SK-N-SH (cell line): ENCODE measurements around the gene TRAF1. TPM values are rescaled to one million over a fixed set of nuclear protein-coding genes. Genes with fewer than 3 reads are reported as not detected.

ENCODE experiments used
- CTCF ChIA-PET: fragments of 300-600, 350-600 bp; formaldehyde crosslinking; extraction: SDS; loops from one replicate; lab custom pipeline; 2021; lab: Yijun Ruan, JAX
- POLR2A ChIA-PET: fragments of 350-600 bp; sonication (Branson Sonifier 250); formaldehyde crosslinking; extraction: SDS; loops from one replicate; lab custom pipeline; 2020; ENCODE audit warnings: antibody characterized with exemption, inconsistent platforms; lab: Yijun Ruan, JAX
- DNase-seq: peaks from one replicate; pipeline ENCODE4 v3.0.0; 2012
- H2AFZ ChIP-seq: fragments of 200-600 bp; sonication (generic); 2 replicates; pipeline ENCODE4 v1.8.1; 2016; ENCODE audit warnings: antibody characterized with exemption, mild to moderate bottlenecking, low read depth
- H3F3A ChIP-seq: fragments of 200-600 bp; sonication (generic); replicated peaks from 2 replicates; pipeline ENCODE3; 2016; ENCODE audit warnings: antibody characterized with exemption, mild to moderate bottlenecking; ENCODE audit not compliant: insufficient read depth
- H3K27ac ChIP-seq, 2 experiments: fragments of 200-500 bp in 1 of 2; fragments of 200-600 bp in 1 of 2; sonication (Bioruptor generic) in 1 of 2; sonication (generic), shearing (Covaris generic) in 1 of 2; 2 replicates each; pipeline versions ENCODE4 v1.5.1 to v1.6.1; 2014 to 2016; ENCODE audit warnings: low read depth in 2 of 2, inconsistent platforms in 1 of 2, low read length in 1 of 2, mild to moderate bottlenecking in 1 of 2, mixed read lengths in 1 of 2
- H3K27me3 ChIP-seq: fragments of 200-600 bp; sonication (generic), shearing (Covaris generic); 2 replicates; pipeline ENCODE4 v1.6.1; 2016; ENCODE audit warnings: mixed run types; ENCODE audit not compliant: insufficient read depth
- H3K36me3 ChIP-seq, 2 experiments: fragments of 200-500 bp in 1 of 2; fragments of 200-600 bp in 1 of 2; sonication (Bioruptor generic) in 1 of 2; sonication (generic) in 1 of 2; replicated peaks in 1 of 2; 2 replicates each; pipeline versions ENCODE3 to v1.5.1; 2014 to 2016; ENCODE audit warnings: low read length in 1 of 2, mild to moderate bottlenecking in 1 of 2; ENCODE audit not compliant: insufficient read depth in 2 of 2, control insufficient read depth in 1 of 2
- H3K4me1 ChIP-seq, 2 experiments: fragments of 200-500 bp in 1 of 2; fragments of 200-600 bp in 1 of 2; sonication (Bioruptor generic) in 1 of 2; sonication (generic), shearing (Covaris generic) in 1 of 2; 2 replicates each; pipeline versions ENCODE4 v1.5.1 to v1.6.1; 2014 to 2016; ENCODE audit warnings: low read depth in 1 of 2, low read length in 1 of 2, mixed run types in 1 of 2; ENCODE audit not compliant: insufficient read depth in 2 of 2, control insufficient read depth in 1 of 2
- H3K4me2 ChIP-seq: fragments of 200-600 bp; sonication (generic), shearing (Covaris generic); 2 replicates; pipeline ENCODE4 v1.6.1; 2017; ENCODE audit warnings: mixed run types
- H3K4me3 ChIP-seq, 2 experiments: fragments of 200-500 bp in 1 of 2; fragments of 200-600 bp in 1 of 2; sonication (Bioruptor generic) in 1 of 2; sonication (generic), shearing (Covaris generic) in 1 of 2; 2 replicates each; pipeline versions ENCODE4 v1.5.1 to v1.8.1; 2014 to 2016; ENCODE audit warnings: low read depth in 2 of 2, inconsistent platforms in 1 of 2, low read length in 1 of 2, mild to moderate bottlenecking in 1 of 2, mixed read lengths in 1 of 2, moderate library complexity in 1 of 2
- H3K79me2 ChIP-seq: fragments of 200-600 bp; sonication (generic); 2 replicates; pipeline ENCODE4 v1.8.1; 2017; ENCODE audit warnings: mild to moderate bottlenecking; ENCODE audit not compliant: insufficient read depth
- H3K9ac ChIP-seq: fragments of 200-600 bp; sonication (generic); 2 replicates; pipeline ENCODE4 v1.6.1; 2017; ENCODE audit warnings: mixed run types
- H3K9me2 ChIP-seq: fragments of 200-600 bp; sonication (generic); 2 replicates; pipeline ENCODE4 v1.6.1; 2017; ENCODE audit warnings: mixed run types
- H3K9me3 ChIP-seq: fragments of 200-600 bp; sonication (generic); 2 replicates; pipeline ENCODE4 v1.6.1; 2017; ENCODE audit warnings: mixed run types, mild to moderate bottlenecking, moderate library complexity
- H4K20me1 ChIP-seq: fragments of 200-600 bp; sonication (generic); 2 replicates; pipeline ENCODE4 v1.6.1; 2017; ENCODE audit warnings: mild to moderate bottlenecking, mixed run types; ENCODE audit not compliant: insufficient read depth
- EP300 ChIP-seq, 2 experiments: IDR thresholded peaks; 2 replicates each; pipeline versions ENCODE4 v1.4.0 to v1.6.1; 2012; ENCODE audit warnings: borderline replicate concordance in 1 of 2, low read depth in 1 of 2, low read length in 1 of 2
- FOXJ3 ChIP-seq: sonication (generic); formaldehyde crosslinking; IDR thresholded peaks from 2 replicates; pipeline ENCODE4 v1.5.1; 2020; ENCODE audit warnings: mild to moderate bottlenecking, missing genetic modification reagents
- FOXM1 ChIP-seq: IDR thresholded peaks from 2 replicates; pipeline ENCODE4 v1.4.0; 2012; ENCODE audit warnings: low read depth, mild to moderate bottlenecking
- GATA2 ChIP-seq: sonication (generic); formaldehyde crosslinking; IDR thresholded peaks from 2 replicates; pipeline ENCODE4 v1.5.0; 2020; ENCODE audit warnings: mild to moderate bottlenecking, missing genetic modification reagents
- PBX3 ChIP-seq: IDR thresholded peaks from 2 replicates; pipeline ENCODE4; 2012
- RCOR1 ChIP-seq: fragments of 150-350 bp; IDR thresholded peaks from 2 replicates; pipeline ENCODE4 v1.6.1; 2017; ENCODE audit warnings: antibody characterized with exemption, low read length
- REST ChIP-seq: IDR thresholded peaks from 2 replicates; pipeline ENCODE4 v1.6.1; 2012; ENCODE audit warnings: mild to moderate bottlenecking, low read depth, low read length, moderate library complexity
- TAF1 ChIP-seq: IDR thresholded peaks from 2 replicates; pipeline ENCODE4 v1.6.1; 2012; ENCODE audit warnings: low read depth, mild to moderate bottlenecking, low read length, moderate library complexity, borderline replicate concordance
- TCF12 ChIP-seq: IDR thresholded peaks from 2 replicates; pipeline ENCODE4 v1.4.0; 2012
- TEAD4 ChIP-seq: IDR thresholded peaks from 2 replicates; pipeline ENCODE4 v1.4.0; 2012; ENCODE audit warnings: mild to moderate bottlenecking, borderline replicate concordance; ENCODE audit not compliant: insufficient read depth
- YY1 ChIP-seq: IDR thresholded peaks from 2 replicates; pipeline ENCODE4 v1.4.0; 2012; ENCODE audit warnings: low read depth, mild to moderate bottlenecking
- WGBS: methylation state at CpG from one replicate; pipeline ENCODE4 v1.1.6; 2017; ENCODE audit warnings: low lambda C conversion rate; 5-methylcytosine and 5-hydroxymethylcytosine counted together
- polyA plus RNA-seq, 3 experiments: library from polyadenylated mRNA; depleted of rRNA; stranded (reverse); fragments of >200 nt; gene quantifications; 2 replicates each; pipeline ENCODE4 v1.2.3, GENCODE V29; 2012

Gene TRAF1
- polyA plus RNA-seq, 1 of the 3 experiments (the other 2 are of a cell fraction) = 1.2 TPM

- Histone ChIP-seq H3K27me3 (no peaks in the 10 kb centered on the region), H3K9me3 (no peaks in the 10 kb centered on the region), H4K20me1 (no peaks in the 10 kb centered on the region), H3K9me2 (no peaks in the 10 kb centered on the region), H3K4me2 (no peak overlapping the region), H2AFZ (no peak overlapping the region), H3K27ac (peak overlapping the region in 1 of 2 experiments; percentile 92; a peak in 2 of 4 replicates), H3F3A (peaks cover 5% of the 10 kb centered on the region), H3K79me2 (no peaks in the 10 kb centered on the region), H3K36me3 (no peaks in the 10 kb centered on the region), H3K4me3 (no peak overlapping the region), H3K9ac (no peak overlapping the region), H3K4me1 (peaks cover 25 to 70% of the 10 kb centered on the region in 2 experiments; a peak in 3 of 4 replicates)
- ChIA-PET CTCF (interaction anchor here (0.8 to 1.4 kb wide), 8 partner anchors 9 to 400 kb away, joined by 3 to 6 read pairs (median 3); no protein-coding TSS in a partner anchor), POLR2A (interaction anchor here (1.4 kb wide), 1 partner anchor 16 kb away, joined by 10 read pairs; no protein-coding TSS in a partner anchor)
- 89% methylated on average over 6 of the region's 6 CpGs for WGBS
- DNase-seq = peak; percentile 47
- TF ChIP-seq FOXJ3 (CRISPR knock-in tag) (0 out of 2 replicates have a peak, but pooled peaks have one; percentile 49), EP300 (IDR thresholded peaks at IDR 0.05; ENCODE audit: borderline replicate concordance in 1 of 2, low read depth in 1 of 2, low read length in 1 of 2) (peak in 1 of 2 experiments; percentile 84; a peak in 2 of 4 replicates), RCOR1 (peak; percentile 66; the same call in 1 of the 2 replicates), FOXM1 (no peak), TCF12 (peak; percentile 36), TEAD4 (no peak), TAF1 (no peak), REST (no peak), YY1 (no peak), GATA2 (CRISPR knock-in tag) (peak; percentile 84), PBX3 (0 out of 2 replicates have a peak, but pooled peaks have one; percentile 5)
- TF ChIP-seq, all 33 proteins: peak for 6
Measured at GRCh38 chr9:120919843-120920805, 6.5 kb downstream of the TRAF1 start.
